Caco-2 (cell line): ENCODE data around the gene GABRP. TPM values are rescaled to one million over a fixed set of nuclear protein-coding genes. Genes with fewer than 3 reads are reported as not detected.

ENCODE experiments used
- BruUV-seq: library from RNA; stranded (reverse); fragments of 400-500 nt; replicated peaks from 2 replicates; lab custom pipeline; 2021; lab: Mats Ljungman, UMichigan
- CTCF ChIA-PET: fragments of 300-600 bp; sonication (Branson Sonifier 250); formaldehyde crosslinking; loops from one replicate; lab custom pipeline; 2022; ENCODE audit warnings: antibody characterized with exemption; lab: Charles Lee
- POLR2A ChIA-PET: fragments of 300-600 bp; sonication (Branson Sonifier 250); formaldehyde crosslinking; loops from one replicate; lab custom pipeline; 2022; ENCODE audit warnings: antibody characterized with exemption; lab: Charles Lee
- DNase-seq, 2 experiments: peaks; one replicate each; pipeline versions ENCODE4 v3.0.0 to v3.0.0-alpha.2; 2020 to 2022
- H3K27me3 ChIP-seq: replicated peaks from 2 replicates; pipeline ENCODE4 v1.6.0; 2011; ENCODE audit warnings: low read length; ENCODE audit not compliant: control insufficient read depth, insufficient read depth
- H3K36me3 ChIP-seq: 2 replicates; pipeline ENCODE4 v1.5.1; 2011; ENCODE audit warnings: low read length; ENCODE audit not compliant: control insufficient read depth, insufficient read depth
- H3K4me1 ChIP-seq: fragments of 250-450 bp; sonication (Bioruptor Pico); 2 replicates; pipeline ENCODE4 v1.5.1; 2020; ENCODE audit warnings: mild to moderate bottlenecking
- H3K4me3 ChIP-seq: 2 replicates; pipeline ENCODE4 v1.5.1; 2011; ENCODE audit warnings: low read depth, mild to moderate bottlenecking, control low read depth, low read length
- H3K9me3 ChIP-seq: fragments of 250-450 bp; sonication (Bioruptor Pico); 2 replicates; pipeline ENCODE4 v1.5.1; 2020; ENCODE audit warnings: mild to moderate bottlenecking, moderate library complexity
- H3K27ac Mint-ChIP-seq: one replicate; pipeline ENCODE4 v1.8.0; 2022; ENCODE audit warnings: mixed read lengths; ENCODE audit not compliant: unreplicated experiment
- H3K27me3 Mint-ChIP-seq: one replicate; pipeline ENCODE4 v1.8.0; 2022; ENCODE audit warnings: mixed read lengths; ENCODE audit not compliant: insufficient read depth, unreplicated experiment
- H3K36me3 Mint-ChIP-seq: one replicate; pipeline ENCODE4 v1.8.0; 2022; ENCODE audit warnings: mild to moderate bottlenecking, mixed read lengths; ENCODE audit not compliant: insufficient read depth, unreplicated experiment
- H3K4me1 Mint-ChIP-seq: one replicate; pipeline ENCODE4 v1.8.0; 2022; ENCODE audit warnings: low read depth, mixed read lengths; ENCODE audit not compliant: unreplicated experiment
- H3K4me3 Mint-ChIP-seq: one replicate; pipeline ENCODE4 v1.8.0; 2022; ENCODE audit warnings: mild to moderate bottlenecking, moderate library complexity, mixed read lengths; ENCODE audit not compliant: unreplicated experiment
- H3K9me3 Mint-ChIP-seq: one replicate; pipeline ENCODE4 v1.8.0; 2022; ENCODE audit warnings: mixed read lengths; ENCODE audit not compliant: unreplicated experiment
- CTCF ChIP-seq, 2 experiments: fragments of 200-600 bp in 1 of 2; IDR thresholded peaks; 1 replicate in 1 of 2; 2 replicates in 1 of 2; pipeline versions ENCODE4 v1.5.1 to v1.8.0; 2011 to 2022; ENCODE audit warnings: antibody characterized with exemption in 1 of 2, control low read depth in 1 of 2, inconsistent platforms in 1 of 2, low read depth in 1 of 2, low read length in 1 of 2, mild to moderate bottlenecking in 1 of 2, moderate library complexity in 1 of 2; ENCODE audit not compliant: insufficient read depth in 1 of 2, severe bottlenecking in 1 of 2, unreplicated experiment in 1 of 2
- intact Hi-C: fragments of 100-400 bp; cut with micrococcal nuclease; formaldehyde crosslinking; loops from one replicate; pipeline ENCODE4 v1.10.0; 2022; ENCODE audit not compliant: unreplicated experiment
- total RNA-seq: library from RNA; stranded (reverse); gene quantifications from 2 replicates; pipeline ENCODE4 v1.2.3, GENCODE V29; 2022

The GABRP gene
- total RNA-seq, 1 experiment from 2014 or later, result 4.8 TPM

- Histone ChIP-seq H3K4me3 (no peak overlapping the region), H3K27me3 (no peaks in the 10 kb centered on the region), H3K4me1 (peaks cover 4% of the 10 kb centered on the region; the same call in 1 of the 2 replicates), H3K36me3 (no peaks in the 10 kb centered on the region), H3K9me3 (no peaks in the 10 kb centered on the region)
- POLR2A ChIA-PET, result no interaction called here
- BruUV-seq, result no TSS peak
- intact Hi-C loops, result no loop called here
- Mint-ChIP-seq H3K4me1 (peaks cover 8% of the 10 kb centered on the region), H3K36me3 (no peaks in the 10 kb centered on the region), H3K27me3 (no peaks in the 10 kb centered on the region), H3K9me3 (no peaks in the 10 kb centered on the region), H3K4me3 (no peak overlapping the region), H3K27ac (no peak overlapping the region)
- no peak for DNase-seq
- CTCF ChIA-PET, result no interaction called here
- no peak for TF ChIP-seq CTCF (IDR thresholded peaks at IDR 0.05; ENCODE audit: insufficient read depth in 1 of 2, low read depth in 1 of 2, low read length in 1 of 2, severe bottlenecking in 1 of 2, unreplicated experiment in 1 of 2)
Measured at GRCh38 chr5:170785416-170785815, 1.9 kb downstream of the GABRP start.

GRCh38 chr5:170787216-170787615 lies 3.7 kb downstream of the GABRP start:
- Histone ChIP-seq H3K4me1 (no peaks in the 10 kb centered on the region), H3K9me3 (no peaks in the 10 kb centered on the region), H3K27me3 (no peaks in the 10 kb centered on the region), H3K36me3 (no peaks in the 10 kb centered on the region), H3K4me3 (no peak overlapping the region)
- no peaks in the 10 kb centered on the region for H3K27me3 Mint-ChIP-seq
- no peak overlapping the region for H3K27ac Mint-ChIP-seq
- no TSS peak for BruUV-seq
- TF ChIP-seq CTCF (IDR thresholded peaks at IDR 0.05; ENCODE audit: insufficient read depth in 1 of 2, low read depth in 1 of 2, low read length in 1 of 2, severe bottlenecking in 1 of 2, unreplicated experiment in 1 of 2), result no peak
- ChIA-PET POLR2A (no interaction called here), CTCF (interaction anchor here (0.5 kb wide), 1 partner anchor 14 kb away, joined by 4 read pairs; no protein-coding TSS in a partner anchor)
- no peak for DNase-seq
- H3K36me3 Mint-ChIP-seq, result no peaks in the 10 kb centered on the region
- H3K4me3 Mint-ChIP-seq, result no peak overlapping the region
- no peaks in the 10 kb centered on the region for H3K4me1 Mint-ChIP-seq
- H3K9me3 Mint-ChIP-seq, result no peaks in the 10 kb centered on the region
- intact Hi-C loops, result no loop called here

GRCh38 chr5:170788626-170789304 lies 5.2 kb downstream of the GABRP start:
- H3K4me3 ChIP-seq, result no peak overlapping the region
- Mint-ChIP-seq H3K4me1 (no peaks in the 10 kb centered on the region), H3K4me3 (no peak overlapping the region), H3K27me3 (peaks cover 4% of the 10 kb centered on the region), H3K27ac (no peak overlapping the region), H3K36me3 (no peaks in the 10 kb centered on the region), H3K9me3 (no peaks in the 10 kb centered on the region)
- CTCF ChIA-PET, result interaction anchor here (1.5 kb wide), 1 partner anchor 43 kb away, joined by 11 read pairs; no protein-coding TSS in a partner anchor
- no TSS peak for BruUV-seq
- DNase-seq, result no peak
- H3K36me3 ChIP-seq, result no peaks in the 10 kb centered on the region
- H3K9me3 ChIP-seq, result no peaks in the 10 kb centered on the region
- intact Hi-C loops, result no loop called here
- POLR2A ChIA-PET, result no interaction called here
- H3K4me1 ChIP-seq, result no peaks in the 10 kb centered on the region
- H3K27me3 ChIP-seq, result no peaks in the 10 kb centered on the region
- no peak for TF ChIP-seq CTCF (IDR thresholded peaks at IDR 0.05; ENCODE audit: insufficient read depth in 1 of 2, low read depth in 1 of 2, low read length in 1 of 2, severe bottlenecking in 1 of 2, unreplicated experiment in 1 of 2)
